Sigmoid colon (tissue), 4 donors: Measurements from ENCODE around the gene NUDC.

Source experiments
- CTCF ChIP-seq, 4 experiments: fragments of 450-650 bp in 3 of 4; fragments of 200-600 bp in 1 of 4; IDR thresholded peaks; one replicate each; pipeline ENCODE4 v1.5.1; 2016 to 2019; ENCODE audit warnings: antibody characterized with exemption in 4 of 4, mild to moderate bottlenecking in 3 of 4, moderate library complexity in 2 of 4
- POLR2AphosphoS5 ChIP-seq, 4 donors: sonication (generic); formaldehyde crosslinking; IDR thresholded peaks; one replicate each; pipeline ENCODE4 v1.6.1; 2017; ENCODE audit warnings: antibody characterized with exemption in 4 of 4

GRCh38 chr1:26996024-26996423 is 74.5 kb downstream of the NUDC start:
- no peak for TF ChIP-seq CTCF (IDR thresholded peaks at IDR 0.05)
- TF ChIP-seq POLR2AphosphoS5 (IDR thresholded peaks at IDR 0.05) = no peak
